ENCODE data around the gene SLC7A7. TPM values are rescaled to one million over a fixed set of nuclear protein-coding genes. Genes with fewer than 3 reads are reported as not detected.

The SLC7A7 gene
- total RNA-seq, 1 experiment from 2014 or later = 3.1 TPM

DNA sequence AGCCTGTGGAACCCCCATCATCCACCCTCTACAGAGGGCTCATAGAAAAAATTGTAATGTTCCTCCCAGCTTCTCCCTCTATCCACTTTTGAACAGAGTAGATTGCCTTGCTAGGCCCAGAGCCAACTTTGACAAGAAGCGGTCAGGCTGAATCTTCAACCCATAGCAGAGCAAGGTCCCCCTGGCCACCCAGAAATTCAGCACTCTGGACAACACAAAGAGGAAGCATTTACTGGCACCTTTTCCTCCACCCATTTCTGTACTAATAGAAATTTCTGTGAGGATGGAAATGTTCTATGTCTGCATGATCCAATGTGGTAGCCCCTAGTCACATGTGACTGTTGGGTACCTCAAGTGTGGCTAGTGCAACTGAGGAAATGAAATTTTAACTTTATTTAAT lies 91.4 kb downstream of the SLC7A7 start:
- no peaks in the 10 kb centered on the region for H3K23me2 ChIP-seq (ENCODE audit: insufficient read length, low read depth, low read length, poor library complexity, severe bottlenecking)
- no peak overlapping the region for H3K4me2 ChIP-seq (ENCODE audit: insufficient read depth, insufficient read length, low read length)
- H2BK120ac ChIP-seq (ENCODE audit: low read depth, low read length, poor library complexity, severe bottlenecking) = no peak overlapping the region
- H3T11ph ChIP-seq (ENCODE audit: low read length) = no peak overlapping the region
- H3K27ac ChIP-seq (ENCODE audit: insufficient read length, low read depth, low read length) = no peak overlapping the region
- no peaks in the 10 kb centered on the region for H3K9me3 ChIP-seq (ENCODE audit: control insufficient read depth, low read depth, low read length)
- no peak overlapping the region for H4K91ac ChIP-seq (ENCODE audit: insufficient read length, low read depth, low read length)
- H2AFZ ChIP-seq (ENCODE audit: low read length) = no peak overlapping the region
- Mint-ChIP-seq H3K4me1 (peaks cover 10% of the 10 kb centered on the region in 2 experiments), H3K4me3 (no peak overlapping the region), H3K27ac (no peak overlapping the region), H3K27me3 (ENCODE audit: low read depth) (peaks cover 4% of the 10 kb centered on the region), H3K9me3 (peaks cover 2 to 6% of the 10 kb centered on the region in 2 experiments; a peak in 4 of 5 replicates), H3K36me3 (ENCODE audit: insufficient read depth in 1 of 3, low read depth in 3 of 3) (no peaks in the 10 kb centered on the region)
- no peak overlapping the region for H2BK20ac ChIP-seq (ENCODE audit: low read depth, low read length, poor library complexity, severe bottlenecking)
- no peak overlapping the region for H2BK12ac ChIP-seq (ENCODE audit: insufficient read length, low read depth, low read length)
- no peaks in the 10 kb centered on the region for H3K79me2 ChIP-seq (ENCODE audit: insufficient read depth, low read length)
- TF ChIP-seq, protein P1, sequence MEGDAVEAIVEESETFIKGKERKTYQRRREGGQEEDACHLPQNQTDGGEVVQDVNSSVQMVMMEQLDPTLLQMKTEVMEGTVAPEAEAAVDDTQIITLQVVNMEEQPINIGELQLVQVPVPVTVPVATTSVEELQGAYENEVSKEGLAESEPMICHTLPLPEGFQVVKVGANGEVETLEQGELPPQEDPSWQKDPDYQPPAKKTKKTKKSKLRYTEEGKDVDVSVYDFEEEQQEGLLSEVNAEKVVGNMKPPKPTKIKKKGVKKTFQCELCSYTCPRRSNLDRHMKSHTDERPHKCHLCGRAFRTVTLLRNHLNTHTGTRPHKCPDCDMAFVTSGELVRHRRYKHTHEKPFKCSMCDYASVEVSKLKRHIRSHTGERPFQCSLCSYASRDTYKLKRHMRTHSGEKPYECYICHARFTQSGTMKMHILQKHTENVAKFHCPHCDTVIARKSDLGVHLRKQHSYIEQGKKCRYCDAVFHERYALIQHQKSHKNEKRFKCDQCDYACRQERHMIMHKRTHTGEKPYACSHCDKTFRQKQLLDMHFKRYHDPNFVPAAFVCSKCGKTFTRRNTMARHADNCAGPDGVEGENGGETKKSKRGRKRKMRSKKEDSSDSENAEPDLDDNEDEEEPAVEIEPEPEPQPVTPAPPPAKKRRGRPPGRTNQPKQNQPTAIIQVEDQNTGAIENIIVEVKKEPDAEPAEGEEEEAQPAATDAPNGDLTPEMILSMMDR (conservative IDR thresholded peaks at IDR 0.05) = no peak
- H3K27me3 ChIP-seq (ENCODE audit: insufficient read depth, low read length) = no peaks in the 10 kb centered on the region
- H2BK5ac ChIP-seq (ENCODE audit: insufficient read length, low read length) = no peak overlapping the region
- no peak overlapping the region for H3K4ac ChIP-seq (ENCODE audit: low read depth, low read length)
- no peaks in the 10 kb centered on the region for H3K4me1 ChIP-seq (ENCODE audit: insufficient read depth, low read length)
- H4K20me1 ChIP-seq (ENCODE audit: control insufficient read depth, insufficient read depth, insufficient read length) = no peaks in the 10 kb centered on the region
- no peaks in the 10 kb centered on the region for H3K79me1 ChIP-seq (ENCODE audit: insufficient read depth, low read depth, low read length, poor library complexity, severe bottlenecking)
- no CpG with 5 or more reads among the region's 1 CpG for WGBS (ENCODE audit: extremely low coverage, insufficient read length, low lambda C conversion rate)
- no peak overlapping the region for H3K14ac ChIP-seq (ENCODE audit: insufficient read depth, low read length)
- DNase-seq = no peak
- no peak overlapping the region for H3K18ac ChIP-seq (ENCODE audit: insufficient read length, low read depth, low read length)
- no peak overlapping the region for H3K23ac ChIP-seq (ENCODE audit: insufficient read length, low read depth, low read length)
- no peak overlapping the region for H3K56ac ChIP-seq (ENCODE audit: insufficient read length, low read depth, low read length)
- H2BK15ac ChIP-seq (ENCODE audit: low read depth, low read length) = no peak overlapping the region
- H4K8ac ChIP-seq (replicated peaks; ENCODE audit: insufficient read length, low read depth, low read length) = no peak overlapping the region
- no peak overlapping the region for H3K9ac ChIP-seq (ENCODE audit: extremely low read depth, insufficient read length, low read length)
- no peak overlapping the region for H2AK5ac ChIP-seq (ENCODE audit: insufficient read length, low read length)
- H4K5ac ChIP-seq (ENCODE audit: insufficient read length, low read depth, low read length) = no peak overlapping the region

Other genes starting within 250 kb of the SLC7A7 start
- 127 TPM in 2 replicates for gene DAD1, start 226.2 kb downstream of the SLC7A7 start, total RNA-seq (2021)
- 21.8 and 23.5 TPM in 2 replicates for gene ABHD4, start 217.1 kb downstream of the SLC7A7 start, total RNA-seq (2021)
- gene OR6J1, start 171.1 kb downstream of the SLC7A7 start, total RNA-seq (2021) = not detected in 2 replicates
- gene OXA1L, start 48.7 kb downstream of the SLC7A7 start, total RNA-seq (2021) = 115 and 128 TPM in 2 replicates
- 174 and 190 TPM in 2 replicates for gene MRPL52, start 14.5 kb upstream of the SLC7A7 start, total RNA-seq (2021)
- 56.5 and 60.3 TPM in 2 replicates for gene MMP14, start 21.1 kb upstream of the SLC7A7 start, total RNA-seq (2021)
- 12.7 and 13.3 TPM in 2 replicates for gene LRP10, start 56.3 kb upstream of the SLC7A7 start, total RNA-seq (2021)
- 1.2 and 1.4 TPM in 2 replicates for gene REM2, start 67.8 kb upstream of the SLC7A7 start, total RNA-seq (2021)
- gene RBM23, start 103.7 kb upstream of the SLC7A7 start, total RNA-seq (2021) = 77.2 and 79.0 TPM in 2 replicates
- 141 and 147 TPM in 2 replicates for gene PRMT5, start 113.9 kb upstream of the SLC7A7 start, total RNA-seq (2021)
- 62.7 and 66.3 TPM in 2 replicates for gene HAUS4, start 141.7 kb upstream of the SLC7A7 start, total RNA-seq (2021)
- gene AJUBA, start 167.1 kb upstream of the SLC7A7 start, total RNA-seq (2021) = 44.3 and 44.9 TPM in 2 replicates
- 6.9 and 8.2 TPM in 2 replicates for gene C14orf93, start 194.7 kb upstream of the SLC7A7 start, total RNA-seq (2021)
- gene PSMB5, start 219.5 kb upstream of the SLC7A7 start, total RNA-seq (2021) = 252 and 253 TPM in 2 replicates
- not detected in 2 replicates for gene PSMB11, start 226.8 kb upstream of the SLC7A7 start, total RNA-seq (2021)
- 16.7 and 16.9 TPM in 2 replicates for gene CDH24, start 242.1 kb upstream of the SLC7A7 start, total RNA-seq (2021)

All from H9 (cell line).